Lung (tissue), 12 donors: ENCODE measurements around the gene POLD4. TPM values are rescaled to one million over a fixed set of nuclear protein-coding genes. Genes with fewer than 3 reads are reported as not detected.

Experiments
- ATAC-seq: fragments of 200-7000 bp; cut with Tn5 transposase; one replicate; pipeline ENCODE4 v1.9.1; 2020; ENCODE audit warnings: moderate number of reproducible peaks; ENCODE audit not compliant: insufficient read depth, low FRiP score
- DNase-seq, 3 donors: peaks; one replicate each; pipeline ENCODE4 v3.0.0-alpha.2; 2013 to 2017
- H3K27ac ChIP-seq, 2 donors: one replicate each; pipeline ENCODE4 v1.5.1; 2013; ENCODE audit warnings: mild to moderate bottlenecking in 2 of 2, moderate library complexity in 2 of 2, control low read depth in 1 of 2, inconsistent platforms in 1 of 2, low read depth in 1 of 2, low read length in 1 of 2
- H3K27me3 ChIP-seq, 3 donors: one replicate each; pipeline ENCODE4 v1.5.1; 2013; ENCODE audit warnings: low read length in 2 of 3; ENCODE audit not compliant: control insufficient read depth in 3 of 3, insufficient read depth in 3 of 3
- H3K36me3 ChIP-seq, 4 donors: one replicate each; pipeline ENCODE4 v1.5.1; 2013; ENCODE audit warnings: low read length in 4 of 4, mild to moderate bottlenecking in 1 of 4, moderate library complexity in 1 of 4; ENCODE audit not compliant: control insufficient read depth in 4 of 4, insufficient read depth in 4 of 4
- H3K4me1 ChIP-seq, 5 donors: one replicate each; pipeline ENCODE4 v1.5.1; 2013; ENCODE audit warnings: low read length in 5 of 5, mild to moderate bottlenecking in 2 of 5, moderate library complexity in 1 of 5; ENCODE audit not compliant: control insufficient read depth in 5 of 5, insufficient read depth in 5 of 5
- H3K4me3 ChIP-seq: one replicate; pipeline ENCODE4 v1.5.1; 2013; ENCODE audit warnings: mild to moderate bottlenecking, control low read depth, moderate library complexity
- H3K9ac ChIP-seq, 2 donors: one replicate each; pipeline ENCODE4 v1.5.1; 2013; ENCODE audit warnings: low read length in 2 of 2, control low read depth in 1 of 2; ENCODE audit not compliant: insufficient read depth in 1 of 2
- H3K9me3 ChIP-seq, 4 donors: one replicate each; pipeline ENCODE4 v1.5.1; 2013; ENCODE audit warnings: low read length in 3 of 4, mild to moderate bottlenecking in 1 of 4, moderate library complexity in 1 of 4; ENCODE audit not compliant: control insufficient read depth in 4 of 4, insufficient read depth in 3 of 4
- CTCF ChIP-seq: IDR thresholded peaks from 2 replicates; pipeline ENCODE4 v1.5.1; 2012; ENCODE audit warnings: mild to moderate bottlenecking; ENCODE audit errors: control extremely low read depth, extremely low read depth
- WGBS, 2 donors: extraction: QIAGEN DNeasy Blood & Tissue Kit; methylation state at CpG; one replicate each; pipeline ENCODE4 v1.1.7; 2013; 5-methylcytosine and 5-hydroxymethylcytosine counted together
- polyA plus RNA-seq, 2 donors: library from polyadenylated mRNA; stranded (reverse); fragments of 200-250 nt; gene quantifications; one replicate each; pipeline ENCODE4 v1.2.1, GENCODE V29; 2013
- total RNA-seq, 2 donors: library from RNA; depleted of rRNA in 1 of 2; stranded (reverse); fragments of >200 nt in 1 of 2; gene quantifications; one replicate each; pipeline ENCODE4 v1.2.1, GENCODE V29; 2014 to 2021
- donor health status: control.
- donor health status: control.
- donor health status: Bipolar disorder and iron deficiency.
- donor health status: healthy.
- donor health status: DM: yes; HTN: yes; CAD: no.

POLD4 gene
- total and polyA plus RNA-seq, 4 donors: 27.4 to 183 (median 101) TPM

- peak overlapping the region in 1 of 2 donors; percentile 33 for H3K27ac ChIP-seq
- no peak overlapping the region for H3K4me3 ChIP-seq
- 68 to 81% methylated on average over 8 of the region's 8 CpGs for WGBS, 2 donors
- no peaks in the 10 kb centered on the region for H3K9me3 ChIP-seq
- peaks cover 0 to 10% (median 6%) of the 10 kb centered on the region in 4 donors for H3K36me3 ChIP-seq
- ATAC-seq: no peak
- no peaks in the 10 kb centered on the region for H3K27me3 ChIP-seq
- TF ChIP-seq CTCF: no peak
- DNase-seq: no peak
- peaks cover 10 to 76% (median 44%) of the 10 kb centered on the region in 5 donors for H3K4me1 ChIP-seq
- no peak overlapping the region for H3K9ac ChIP-seq
Measured at GRCh38 chr11:67369275-67369674, 15.9 kb upstream of the POLD4 start.

GRCh38 chr11:67368621-67369020, 15.3 kb upstream of the POLD4 start:
- Histone ChIP-seq H3K9me3 (no peaks in the 10 kb centered on the region), H3K4me3 (no peak overlapping the region), H3K9ac (no peak overlapping the region), H3K36me3 (peaks cover 0 to 12% (median 7%) of the 10 kb centered on the region in 4 donors), H3K4me1 (peaks cover 9 to 73% (median 43%) of the 10 kb centered on the region in 5 donors), H3K27me3 (no peaks in the 10 kb centered on the region), H3K27ac (peak overlapping the region in 1 of 2 donors; percentile 57)
- DNase-seq (no peak), ATAC-seq (no peak)
- no peak for TF ChIP-seq CTCF
- WGBS, 2 donors: 43 to 72% methylated on average over 3 of the region's 3 CpGs

GRCh38 chr11:67367761-67368227, 14.4 kb upstream of the POLD4 start:
- H3K9me3 ChIP-seq: no peaks in the 10 kb centered on the region
- no peaks in the 10 kb centered on the region for H3K27me3 ChIP-seq
- no peak overlapping the region for H3K4me3 ChIP-seq
- DNase-seq: peak in 1 of 3 donors; percentile 47
- no peak for ATAC-seq
- peaks cover 0 to 12% (median 7%) of the 10 kb centered on the region in 4 donors for H3K36me3 ChIP-seq
- no peak for TF ChIP-seq CTCF
- H3K4me1 ChIP-seq: peaks cover 9 to 73% (median 43%) of the 10 kb centered on the region in 5 donors
- 48 to 53% methylated on average over 7 of the region's 7 CpGs for WGBS, 2 donors
- H3K9ac ChIP-seq: no peak overlapping the region
- peak overlapping the region in 1 of 2 donors; percentile 57 for H3K27ac ChIP-seq
